Endothelial cell of umbilical vein (primary cell): ENCODE data around the gene SMCO2. TPM values are rescaled to one million over a fixed set of nuclear protein-coding genes. Genes with fewer than 3 reads are reported as not detected.

Experiments used
- BruUV-seq: library from RNA; stranded (reverse); fragments of 400-500 nt; replicated peaks from 2 replicates; lab custom pipeline; 2021; lab: Mats Ljungman, UMichigan
- CTCF ChIA-PET: fragments of 300-600, 350-600 bp; sonication (Branson Sonifier 250); formaldehyde crosslinking; loops from one replicate; lab custom pipeline; 2021; ENCODE audit warnings: antibody characterized with exemption, inconsistent platforms; lab: Charles Lee
- POLR2A ChIA-PET: fragments of 300-600, 350-600 bp; sonication (Branson Sonifier 250); formaldehyde crosslinking; loops from one replicate; lab custom pipeline; 2021; ENCODE audit warnings: antibody characterized with exemption, inconsistent platforms; lab: Charles Lee
- DNase-seq: peaks from one replicate; pipeline ENCODE4 v3.0.0-alpha.2; 2011; ENCODE audit warnings: low read depth, low spot score
- FAIRE-seq: peaks from 2 replicates; lab custom pipeline; 2011; peaks lifted over from hg19 to GRCh38; lab: Jason Lieb, UNC
- H2AFZ ChIP-seq: 2 replicates; pipeline ENCODE4 v1.6.0; 2012; ENCODE audit warnings: low read depth, low read length, control low read depth, inconsistent platforms
- H3K27ac ChIP-seq: 2 replicates; pipeline ENCODE4 v1.5.1; 2011; ENCODE audit warnings: low read depth, mild to moderate bottlenecking, control low read depth, low read length, moderate library complexity; ENCODE audit not compliant: insufficient read depth
- H3K27me3 ChIP-seq, 2 experiments: 2 replicates each; pipeline versions ENCODE4 v1.6.0 to v1.6.1; 2011; ENCODE audit warnings: low read length in 2 of 2, mixed read lengths in 1 of 2; ENCODE audit not compliant: control insufficient read depth in 2 of 2, insufficient read depth in 2 of 2
- H3K36me3 ChIP-seq, 2 experiments: 2 replicates in 1 of 2; 3 replicates in 1 of 2; pipeline ENCODE4 v1.5.1; 2011; ENCODE audit warnings: low read length in 2 of 2, mild to moderate bottlenecking in 1 of 2, moderate library complexity in 1 of 2; ENCODE audit not compliant: control insufficient read depth in 2 of 2, insufficient read depth in 2 of 2; ENCODE audit errors: extremely low read depth in 1 of 2
- H3K4me1 ChIP-seq: 3 replicates; pipeline ENCODE4 v1.5.1; 2011; ENCODE audit warnings: mild to moderate bottlenecking, low read length; ENCODE audit not compliant: control insufficient read depth, insufficient read depth; ENCODE audit errors: extremely low read depth
- H3K4me2 ChIP-seq: 2 replicates; pipeline ENCODE4 v1.6.1; 2011; ENCODE audit warnings: low read length, control low read depth, mixed read lengths; ENCODE audit not compliant: insufficient read depth
- H3K4me3 ChIP-seq, 3 experiments: fragments of 200-600 bp in 1 of 3; sonication (generic), shearing (Covaris generic) in 1 of 3; replicated peaks in 1 of 3; 2 replicates each; pipeline ENCODE4 v1.5.1; 2011 to 2016; ENCODE audit warnings: control low read depth in 3 of 3, low read length in 3 of 3, mild to moderate bottlenecking in 2 of 3, inconsistent platforms in 1 of 3, low read depth in 1 of 3, moderate library complexity in 1 of 3; ENCODE audit not compliant: insufficient read depth in 1 of 3
- H3K79me2 ChIP-seq: 2 replicates; pipeline ENCODE4 v1.6.0; 2012; ENCODE audit warnings: low read length, inconsistent platforms; ENCODE audit not compliant: control insufficient read depth, insufficient read depth
- H3K9ac ChIP-seq: replicated peaks from 2 replicates; pipeline ENCODE3; 2011; ENCODE audit warnings: low read length, control low read depth; ENCODE audit not compliant: insufficient read depth; ENCODE audit errors: extremely low read depth
- H3K9me1 ChIP-seq: replicated peaks from 3 replicates; pipeline ENCODE4 v1.6.0; 2011; ENCODE audit warnings: mild to moderate bottlenecking, low read length; ENCODE audit not compliant: control insufficient read depth, insufficient read depth; ENCODE audit errors: extremely low read depth
- H3K9me3 ChIP-seq: replicated peaks from 2 replicates; pipeline ENCODE4 v1.5.1; 2012; ENCODE audit warnings: low read length, inconsistent platforms; ENCODE audit not compliant: control insufficient read depth, insufficient read depth
- H4K20me1 ChIP-seq: replicated peaks from 2 replicates; pipeline ENCODE3; 2011; ENCODE audit warnings: mild to moderate bottlenecking, low read length; ENCODE audit not compliant: control insufficient read depth, insufficient read depth; ENCODE audit errors: extremely low read depth
- EZH2 ChIP-seq: IDR thresholded peaks from 2 replicates; pipeline ENCODE4 v1.6.1; 2012; ENCODE audit warnings: borderline replicate concordance, low read depth, mild to moderate bottlenecking, moderate library complexity, low read length, inconsistent platforms; ENCODE audit not compliant: severe bottlenecking
- FOS ChIP-seq: IDR thresholded peaks from 2 replicates; pipeline ENCODE4 v1.6.1; 2011; ENCODE audit warnings: mild to moderate bottlenecking, low read length, moderate library complexity, borderline replicate concordance; ENCODE audit not compliant: insufficient read depth
- GATA2 ChIP-seq: IDR thresholded peaks from 2 replicates; pipeline ENCODE4 v1.7.0; 2011; ENCODE audit warnings: low read depth, mild to moderate bottlenecking, moderate library complexity, mixed read lengths, low read length; ENCODE audit not compliant: insufficient read length, insufficient read depth
- JUN ChIP-seq: IDR thresholded peaks from 2 replicates; pipeline ENCODE4 v1.6.1; 2011; ENCODE audit warnings: borderline replicate concordance, low read depth; ENCODE audit not compliant: insufficient read length, insufficient read depth
- MYC ChIP-seq: IDR thresholded peaks from one replicate; pipeline ENCODE4 v1.6.1; 2011; ENCODE audit warnings: mild to moderate bottlenecking, low read depth, low read length
- POLR2A ChIP-seq: IDR thresholded peaks from 2 replicates; pipeline ENCODE4 v1.6.1; 2012; ENCODE audit warnings: low read depth, mild to moderate bottlenecking, control low read depth, low read length
- POLR2AphosphoS5 ChIP-seq: IDR thresholded peaks from 2 replicates; pipeline ENCODE4 v1.6.1; 2012; ENCODE audit warnings: low read depth, mild to moderate bottlenecking, control low read depth, low read length, moderate library complexity; ENCODE audit not compliant: insufficient read depth
- dilution Hi-C: fragments of 300-500 bp; cut with MboI; formaldehyde crosslinking; loops from one replicate; pipeline ENCODE4 v1.15.0; 2019; ENCODE audit warnings: low sequenced_read_pairs; ENCODE audit not compliant: extremely low pct_ligation_motif_present
- intact Hi-C: fragments of 100-400 bp; cut with micrococcal nuclease; formaldehyde crosslinking; loops from one replicate; pipeline ENCODE4 v1.10.0; 2022
- polyA plus RNA-seq, 4 experiments: library from polyadenylated mRNA; depleted of rRNA in 3 of 4; stranded (reverse) in 3 of 4; unstranded in 1 of 4; fragments of >200 nt; gene quantifications; 2 replicates each; pipeline versions ENCODE4 v1.2.1 to v1.2.3, GENCODE V29; 2011 to 2012; ENCODE audit warnings: missing spikeins in 1 of 4
- total RNA-seq: library from RNA; stranded (reverse); gene quantifications from 2 replicates; pipeline ENCODE4 v1.2.3, GENCODE V29; 2021
- TF ChIP-seq, protein P1 (sequence below), 2 donors: IDR thresholded peaks; 1 replicate in 1 of 2; 2 replicates in 1 of 2; pipeline ENCODE4 v1.5.1; 2011; ENCODE audit warnings: low read length in 2 of 2, mild to moderate bottlenecking in 2 of 2, moderate library complexity in 2 of 2, control low read depth in 1 of 2, inconsistent platforms in 1 of 2, low read depth in 1 of 2; ENCODE audit not compliant: insufficient read depth in 1 of 2; ENCODE audit errors: extremely low read depth in 1 of 2
- TF ChIP-seq, protein P2 (sequence below): IDR thresholded peaks from 2 replicates; pipeline ENCODE4 v1.6.1; 2011; ENCODE audit not compliant: insufficient read depth, insufficient read length

Gene SMCO2
- total and polyA plus RNA-seq, 2 donors (not counting 3 experiments of a cell fraction or from before 2014, with no cell fraction given): 0.33 to 0.49 TPM

DNA sequence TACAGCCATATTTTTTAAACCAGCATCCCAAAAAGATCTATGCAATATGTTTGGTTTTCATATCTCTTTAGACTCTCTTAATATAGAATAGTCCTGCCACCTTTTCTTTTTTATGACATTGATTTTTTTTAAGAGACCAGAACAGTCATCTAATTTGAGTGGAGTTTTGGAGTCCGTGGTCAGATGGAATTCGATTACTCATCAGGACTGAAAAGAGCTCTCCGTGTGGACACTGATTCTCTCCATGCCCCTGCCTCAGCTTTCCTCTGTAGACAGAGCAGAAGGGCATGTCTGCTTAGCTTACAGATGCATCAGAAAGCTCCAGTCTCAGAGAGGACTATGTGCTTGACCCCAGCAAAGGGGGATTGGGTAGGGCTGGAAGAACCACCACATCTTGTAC, 27.8 kb downstream of the SMCO2 start:
- POLR2A ChIA-PET: no interaction called here
- CTCF ChIA-PET: interaction anchor here (0.9 to 1.0 kb wide), 2 partner anchors 12 to 40 kb away, joined by 3 to 4 read pairs; no protein-coding TSS in a partner anchor
- no TSS peak for BruUV-seq

More for the DNA sequence above, 27.8 kb downstream of the SMCO2 start:
- no peak overlapping the region for H3K4me3 ChIP-seq
- H3K79me2 ChIP-seq: no peaks in the 10 kb centered on the region
- no peaks in the 10 kb centered on the region for H3K9me1 ChIP-seq
- H3K9me3 ChIP-seq: no peaks in the 10 kb centered on the region
- H3K4me1 ChIP-seq: no peaks in the 10 kb centered on the region
- TF ChIP-seq EZH2 (no peak), GATA2 (no peak), JUN (no peak), POLR2A (no peak), FOS (no peak), POLR2AphosphoS5 (no peak), MYC (no peak)
- TF ChIP-seq, protein P1, sequence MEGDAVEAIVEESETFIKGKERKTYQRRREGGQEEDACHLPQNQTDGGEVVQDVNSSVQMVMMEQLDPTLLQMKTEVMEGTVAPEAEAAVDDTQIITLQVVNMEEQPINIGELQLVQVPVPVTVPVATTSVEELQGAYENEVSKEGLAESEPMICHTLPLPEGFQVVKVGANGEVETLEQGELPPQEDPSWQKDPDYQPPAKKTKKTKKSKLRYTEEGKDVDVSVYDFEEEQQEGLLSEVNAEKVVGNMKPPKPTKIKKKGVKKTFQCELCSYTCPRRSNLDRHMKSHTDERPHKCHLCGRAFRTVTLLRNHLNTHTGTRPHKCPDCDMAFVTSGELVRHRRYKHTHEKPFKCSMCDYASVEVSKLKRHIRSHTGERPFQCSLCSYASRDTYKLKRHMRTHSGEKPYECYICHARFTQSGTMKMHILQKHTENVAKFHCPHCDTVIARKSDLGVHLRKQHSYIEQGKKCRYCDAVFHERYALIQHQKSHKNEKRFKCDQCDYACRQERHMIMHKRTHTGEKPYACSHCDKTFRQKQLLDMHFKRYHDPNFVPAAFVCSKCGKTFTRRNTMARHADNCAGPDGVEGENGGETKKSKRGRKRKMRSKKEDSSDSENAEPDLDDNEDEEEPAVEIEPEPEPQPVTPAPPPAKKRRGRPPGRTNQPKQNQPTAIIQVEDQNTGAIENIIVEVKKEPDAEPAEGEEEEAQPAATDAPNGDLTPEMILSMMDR (IDR thresholded peaks at IDR 0.05; ENCODE audit: extremely low read depth in 1 of 2, insufficient read depth in 1 of 2, low read depth in 1 of 2, low read length in 2 of 2): no peak
- TF ChIP-seq, protein P2, sequence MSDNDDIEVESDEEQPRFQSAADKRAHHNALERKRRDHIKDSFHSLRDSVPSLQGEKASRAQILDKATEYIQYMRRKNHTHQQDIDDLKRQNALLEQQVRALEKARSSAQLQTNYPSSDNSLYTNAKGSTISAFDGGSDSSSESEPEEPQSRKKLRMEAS: no peak
- DNase-seq (no peak), FAIRE-seq (no peak)
- dilution Hi-C loops: no loop called here
- H4K20me1 ChIP-seq: no peaks in the 10 kb centered on the region
- no peak overlapping the region for H3K9ac ChIP-seq
- H3K27me3 ChIP-seq: no peaks in the 10 kb centered on the region
- no peak overlapping the region for H2AFZ ChIP-seq
- H3K4me2 ChIP-seq: no peak overlapping the region
- peaks cover 0 to 2% of the 10 kb centered on the region in 2 experiments for H3K36me3 ChIP-seq
- intact Hi-C loops: no loop called here
- H3K27ac ChIP-seq: no peak overlapping the region
